K562 (cell line): Measurements from ENCODE around the gene FERMT3. TPM values are rescaled to one million over a fixed set of nuclear protein-coding genes. Genes with fewer than 3 reads are reported as not detected.
A peak's percentile ranks its signal among the peaks of the same experiment; 100 is the strongest.

Experiments
- CCNT2 ChIP-seq: IDR thresholded peaks from 2 replicates; pipeline ENCODE4 v1.6.1; 2011; ENCODE audit warnings: borderline replicate concordance, low read depth, mild to moderate bottlenecking, moderate library complexity, mixed read lengths, low read length; ENCODE audit not compliant: insufficient read length; ENCODE audit errors: extremely low read depth
- CREB3L1 ChIP-seq: fragments of 450-650 bp; IDR thresholded peaks from 2 replicates; pipeline ENCODE4 v1.6.1; 2014; ENCODE audit warnings: low read depth, mild to moderate bottlenecking, moderate library complexity, borderline replicate concordance
- CREM ChIP-seq: IDR thresholded peaks from 2 replicates; pipeline ENCODE4 v1.6.1; 2014; ENCODE audit warnings: antibody characterized with exemption, low read depth
- E2F1 ChIP-seq: sonication (generic); formaldehyde crosslinking; IDR thresholded peaks from 2 replicates; pipeline ENCODE4 v1.8.1; 2023; ENCODE audit warnings: mild to moderate bottlenecking, missing genetic modification reagents, moderate library complexity
- MEIS2 ChIP-seq: fragments of 450-650 bp; IDR thresholded peaks from 2 replicates; pipeline ENCODE4 v1.6.1; 2014; ENCODE audit warnings: mild to moderate bottlenecking; ENCODE audit not compliant: partially characterized antibody
- NRF1 ChIP-seq, 2 experiments: fragments of 450-650 bp; IDR thresholded peaks in 1 of 2; conservative IDR thresholded peaks in 1 of 2; 2 replicates each; pipeline ENCODE4 v1.6.1; 2014; ENCODE audit warnings: mild to moderate bottlenecking in 2 of 2
- PHF21A ChIP-seq: fragments of 450-650 bp; IDR thresholded peaks from 2 replicates; pipeline ENCODE4 v1.6.1; 2017; ENCODE audit warnings: low read depth, borderline replicate concordance
- PHF8 ChIP-seq: fragments of 200-600 bp; sonication (generic); IDR thresholded peaks from 2 replicates; pipeline ENCODE4 v1.6.1; 2012; ENCODE audit warnings: mixed run types, mild to moderate bottlenecking, inconsistent platforms, low read length, moderate library complexity, borderline replicate concordance
- POU5F1 ChIP-seq: fragments of 150-350 bp; IDR thresholded peaks from 2 replicates; pipeline ENCODE4 v1.6.1; 2014; ENCODE audit warnings: borderline replicate concordance, low read length, low read depth, mild to moderate bottlenecking; ENCODE audit not compliant: partially characterized antibody
- RHOXF2B ChIP-seq: fragments of 250-450 bp; sonication (Bioruptor Pico); conservative IDR thresholded peaks from 2 replicates; pipeline ENCODE4 v1.5.1; 2021
- SMARCE1 ChIP-seq: fragments of 450-650 bp; IDR thresholded peaks from 2 replicates; pipeline ENCODE4 v1.7.1; 2016; ENCODE audit warnings: mild to moderate bottlenecking
- TEAD1 ChIP-seq, 2 experiments: fragments of 450-650 bp in 1 of 2; sonication (generic) in 1 of 2; formaldehyde crosslinking; IDR thresholded peaks; 2 replicates each; pipeline versions ENCODE4 v1.4.0 to v1.8.0; 2020 to 2022; ENCODE audit warnings: mild to moderate bottlenecking in 2 of 2, missing genetic modification reagents in 1 of 2
- THRB ChIP-seq: fragments of 450-650 bp; formaldehyde crosslinking; conservative IDR thresholded peaks from 2 replicates; pipeline ENCODE4 v1.4.0; 2022; ENCODE audit warnings: mild to moderate bottlenecking, missing genetic modification characterization
- YY1 ChIP-seq, 3 experiments: IDR thresholded peaks; 2 replicates each; pipeline ENCODE4 v1.6.1; 2011; ENCODE audit warnings: low read length in 2 of 3, mild to moderate bottlenecking in 2 of 3, moderate library complexity in 2 of 3, borderline replicate concordance in 1 of 3, control low read depth in 1 of 3, low read depth in 1 of 3; ENCODE audit not compliant: insufficient read depth in 3 of 3, insufficient replicate concordance in 2 of 3, control insufficient read depth in 1 of 3, insufficient read length in 1 of 3; ENCODE audit errors: extremely low read depth in 1 of 3
- ZBED1 ChIP-seq: IDR thresholded peaks from 2 replicates; pipeline ENCODE4 v1.6.1; 2014
- ZFX ChIP-seq: sonication (generic); formaldehyde crosslinking; IDR thresholded peaks from 2 replicates; pipeline ENCODE4 v1.8.0; 2022; ENCODE audit warnings: mild to moderate bottlenecking, missing genetic modification reagents, moderate library complexity
- ZNF12 ChIP-seq: sonication (generic); formaldehyde crosslinking; IDR thresholded peaks from 2 replicates; pipeline ENCODE4 v1.4.0; 2020; ENCODE audit warnings: mild to moderate bottlenecking, missing genetic modification reagents
- ZNF217 ChIP-seq: sonication (generic); formaldehyde crosslinking; IDR thresholded peaks from 2 replicates; pipeline ENCODE4 v1.8.0; 2022; ENCODE audit warnings: mild to moderate bottlenecking, missing genetic modification reagents
- ZNF780A ChIP-seq: fragments of 250-450 bp; sonication (Bioruptor Pico); IDR thresholded peaks from 2 replicates; pipeline ENCODE4 v1.5.0; 2021; ENCODE audit warnings: mild to moderate bottlenecking
- polyA plus RNA-seq, 8 experiments: library from polyadenylated mRNA; depleted of rRNA in 4 of 8; stranded (reverse) in 5 of 8; unstranded in 3 of 8; fragments of >200 nt; fragmentation: Nextera tagmentation in 2 of 8; fragmentation: Illumina TruSeq in 1 of 8; extraction: Ambion mirVana in 2 of 8; extraction: Trizol in 1 of 8; gene quantifications; 2 replicates each; pipeline versions ENCODE4 v1.2.1 to v1.2.3, GENCODE V29; 2011 to 2014; ENCODE audit warnings: inconsistent platforms in 1 of 8, missing spikeins in 1 of 8
- total RNA-seq, 7 experiments: library from RNA; depleted of rRNA in 6 of 7; stranded (reverse); fragments of >200 nt in 6 of 7; fragmentation: Illumina TruSeq in 2 of 7; extraction: Trizol in 2 of 7; gene quantifications; 2 replicates each; pipeline versions ENCODE4 v1.2.1 to v1.2.3, GENCODE V29; 2011 to 2021; ENCODE audit warnings: low replicate concordance in 1 of 7
- TF ChIP-seq, protein P1 (sequence below): sonication (generic); formaldehyde crosslinking; IDR thresholded peaks from 2 replicates; pipeline ENCODE4 v1.8.0; 2022; ENCODE audit warnings: mild to moderate bottlenecking, missing genetic modification reagents, borderline replicate concordance

The FERMT3 gene
- total and polyA plus RNA-seq, 9 of the 15 experiments (the other 6 are each of a cell fraction or from before 2014, with no cell fraction given): 3.2 to 275 (median 79.7) TPM

GRCh38 chr11:64230171-64230984 lies 23.9 kb downstream of the FERMT3 start, which contains the start of gene DNAJC4 (continued):
- TF ChIP-seq THRB (CRISPR knock-in tag) (no peak), RHOXF2B (CRISPR knock-in tag) (no peak), E2F1 (peak; percentile 42; the same call in 1 of the 2 replicates), PHF21A (0 out of 2 replicates have a peak, but pooled peaks have one; percentile 27), MEIS2 (peak; percentile 91), TEAD1 (CRISPR knock-in tag; IDR thresholded peaks at IDR 0.05) (no peak), ZNF780A (CRISPR knock-in tag) (0 out of 2 replicates have a peak, but pooled peaks have one; percentile 13), CREM (peak; percentile 84; the same call in 1 of the 2 replicates), CREB3L1 (peak; percentile 41; the same call in 1 of the 2 replicates), NRF1 (conservative IDR thresholded peaks at IDR 0.05 in 1 of 2, IDR thresholded peaks at IDR 0.05 in 1 of 2) (peak; percentile 83 to 86), POU5F1 (peak; percentile 35), ZNF12 (CRISPR knock-in tag) (peak; percentile 69; the same call in 1 of the 2 replicates), CCNT2 (peak; percentile 59), ZBED1 (peak; percentile 14; the same call in 1 of the 2 replicates), SMARCE1 (0 out of 2 replicates have a peak, but pooled peaks have one; percentile 37), PHF8 (peak; percentile 79; the same call in 1 of the 2 replicates), ZFX (CRISPR knock-in tag) (peak; percentile 89), ZNF217 (CRISPR knock-in tag) (no peak), YY1 (IDR thresholded peaks at IDR 0.05; ENCODE audit: borderline replicate concordance in 1 of 3, control insufficient read depth in 1 of 3, extremely low read depth in 1 of 3, insufficient read depth in 3 of 3, insufficient read length in 1 of 3, insufficient replicate concordance in 2 of 3, low read depth in 1 of 3, low read length in 2 of 3) (peak; percentile 27 to 89 (median 76))
- TF ChIP-seq, protein P1, sequence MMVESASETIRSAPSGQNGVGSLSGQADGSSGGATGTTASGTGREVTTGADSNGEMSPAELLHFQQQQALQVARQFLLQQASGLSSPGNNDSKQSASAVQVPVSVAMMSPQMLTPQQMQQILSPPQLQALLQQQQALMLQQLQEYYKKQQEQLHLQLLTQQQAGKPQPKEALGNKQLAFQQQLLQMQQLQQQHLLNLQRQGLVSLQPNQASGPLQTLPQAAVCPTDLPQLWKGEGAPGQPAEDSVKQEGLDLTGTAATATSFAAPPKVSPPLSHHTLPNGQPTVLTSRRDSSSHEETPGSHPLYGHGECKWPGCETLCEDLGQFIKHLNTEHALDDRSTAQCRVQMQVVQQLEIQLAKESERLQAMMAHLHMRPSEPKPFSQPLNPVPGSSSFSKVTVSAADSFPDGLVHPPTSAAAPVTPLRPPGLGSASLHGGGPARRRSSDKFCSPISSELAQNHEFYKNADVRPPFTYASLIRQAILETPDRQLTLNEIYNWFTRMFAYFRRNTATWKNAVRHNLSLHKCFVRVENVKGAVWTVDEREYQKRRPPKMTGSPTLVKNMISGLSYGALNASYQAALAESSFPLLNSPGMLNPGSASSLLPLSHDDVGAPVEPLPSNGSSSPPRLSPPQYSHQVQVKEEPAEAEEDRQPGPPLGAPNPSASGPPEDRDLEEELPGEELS: peak; percentile 49; the same call in 1 of the 2 replicates
